ENCODE data around the gene POFUT1.
"Not testable (repeated sequence)": the region's sequence is repeated elsewhere in the genome, so short reads cannot be mapped to it uniquely, and the experiment has no call there.

The POFUT1 gene

GRCh38 chr20:32236048-32236533 lies 28.4 kb downstream of the POFUT1 start:
- DNase-seq, result no peak

GRCh38 chr20:32236819-32237218 lies 29.1 kb downstream of the POFUT1 start:
- DNase-seq, result no peak

GRCh38 chr20:32237419-32237818 lies 29.7 kb downstream of the POFUT1 start:
- no peak for DNase-seq

DNA sequence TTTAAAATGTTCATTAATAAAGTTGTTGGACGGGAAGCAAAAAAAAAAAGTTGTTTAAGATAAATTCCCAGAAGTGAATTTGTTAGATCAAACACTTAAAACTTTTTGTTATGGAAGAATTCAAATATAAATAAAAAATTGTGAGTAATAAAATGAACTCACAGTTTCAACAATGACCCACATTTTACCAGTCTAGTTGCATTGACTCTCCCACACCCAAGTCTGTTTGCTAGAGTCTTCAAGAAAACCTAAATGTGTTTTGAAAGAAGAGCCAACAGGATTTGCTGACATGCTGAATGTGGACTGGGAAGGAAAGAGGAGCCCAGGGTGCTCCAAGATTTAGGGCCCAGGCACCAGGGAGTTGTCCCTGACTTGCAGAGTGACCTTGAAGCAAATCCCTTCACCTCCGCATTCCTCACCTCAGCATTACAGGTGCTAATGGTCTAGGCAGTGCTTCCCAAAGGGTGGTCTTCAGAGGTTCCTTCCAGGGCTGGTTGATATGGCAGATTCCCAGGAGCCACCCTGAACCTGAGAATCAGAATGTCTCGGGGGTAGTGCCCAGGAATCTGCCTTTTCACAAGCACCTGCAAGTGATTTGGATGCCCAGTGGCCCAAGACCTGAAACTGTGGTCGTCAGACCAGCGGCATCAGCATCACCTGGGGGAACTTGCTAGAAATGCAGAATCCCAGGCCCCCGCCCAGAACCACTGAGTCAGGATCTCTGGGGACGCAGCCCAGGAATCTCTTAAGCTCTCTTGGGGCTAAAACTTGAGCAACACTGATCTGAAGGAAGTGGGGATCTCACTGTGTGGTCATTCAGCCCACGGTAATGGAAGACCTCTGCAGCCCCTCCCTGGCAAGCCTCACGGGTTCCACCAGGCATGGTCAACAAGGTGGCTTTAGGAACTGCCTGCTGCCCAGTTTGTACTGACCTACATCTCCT lies 31.1 kb downstream of the POFUT1 start:
- DNase-seq, result no peak

- no peak for DNase-seq
These were observed 32.5 kb downstream of the POFUT1 start for GRCh38 chr20:32240205-32240604.

DNA sequence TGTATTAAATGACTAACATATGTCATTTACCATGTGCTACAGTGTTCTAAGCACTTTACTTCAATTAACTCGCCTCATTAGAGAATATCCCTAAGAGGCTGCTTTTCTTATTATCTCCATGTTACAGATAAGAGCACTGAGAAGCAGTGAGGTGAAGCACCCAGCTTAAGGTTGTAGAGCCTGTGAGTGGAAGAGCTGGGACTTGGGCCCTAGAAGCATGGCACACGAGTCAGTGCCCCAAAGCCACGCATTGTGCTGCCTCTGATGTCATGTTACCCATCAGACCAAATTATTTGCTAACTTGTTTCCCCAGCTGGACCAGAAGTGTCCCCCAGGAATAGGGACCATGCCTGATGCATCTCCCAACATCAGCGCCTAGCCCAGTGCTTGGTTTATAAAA lies 34.1 kb downstream of the POFUT1 start:
- DNase-seq, result no peak

GRCh38 chr20:32244150-32244823 lies 36.6 kb downstream of the POFUT1 start:
- no peak for DNase-seq

DNA sequence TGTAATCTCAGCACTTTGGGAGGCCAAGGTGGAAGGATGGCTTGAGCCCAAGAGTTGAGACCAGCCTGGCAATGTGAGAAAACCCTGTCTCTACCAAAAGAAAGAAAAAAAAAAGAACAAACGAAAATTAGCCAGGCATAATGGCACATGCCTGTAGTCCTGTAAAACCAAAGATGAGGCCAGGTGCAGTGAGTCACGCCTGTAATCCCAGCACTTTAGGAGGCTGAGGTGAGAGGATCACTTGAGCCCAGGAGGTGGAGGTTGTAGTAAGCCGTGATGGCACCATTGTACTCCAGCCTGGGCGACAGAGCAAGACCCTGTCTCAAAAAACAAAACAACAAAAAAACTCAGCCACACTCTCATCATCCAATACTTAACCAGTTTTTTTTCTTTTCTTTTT lies 37.3 kb downstream of the POFUT1 start:
- DNase-seq, result no peak

DNA sequence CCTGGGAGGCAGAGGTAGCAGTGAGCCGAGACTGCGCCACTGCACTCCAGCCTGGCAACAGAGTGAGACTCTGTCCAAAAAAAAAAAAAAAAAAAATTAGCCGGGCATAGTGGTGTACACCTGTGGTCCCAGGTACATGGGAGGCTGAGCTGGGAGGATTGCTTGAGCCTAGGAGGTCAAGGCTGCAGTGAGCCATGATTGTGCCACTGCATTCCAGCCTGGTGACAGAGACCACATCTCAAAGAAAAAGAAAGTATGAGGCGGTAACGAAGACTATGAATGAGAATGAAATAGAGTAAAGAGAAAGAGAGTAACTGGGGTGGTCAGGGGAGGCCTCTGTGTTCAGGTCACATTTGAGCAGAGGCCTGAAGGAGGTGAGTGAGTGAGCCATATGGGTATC lies 38.5 kb downstream of the POFUT1 start:
- DNase-seq, result not testable (repeated sequence)

DNA sequence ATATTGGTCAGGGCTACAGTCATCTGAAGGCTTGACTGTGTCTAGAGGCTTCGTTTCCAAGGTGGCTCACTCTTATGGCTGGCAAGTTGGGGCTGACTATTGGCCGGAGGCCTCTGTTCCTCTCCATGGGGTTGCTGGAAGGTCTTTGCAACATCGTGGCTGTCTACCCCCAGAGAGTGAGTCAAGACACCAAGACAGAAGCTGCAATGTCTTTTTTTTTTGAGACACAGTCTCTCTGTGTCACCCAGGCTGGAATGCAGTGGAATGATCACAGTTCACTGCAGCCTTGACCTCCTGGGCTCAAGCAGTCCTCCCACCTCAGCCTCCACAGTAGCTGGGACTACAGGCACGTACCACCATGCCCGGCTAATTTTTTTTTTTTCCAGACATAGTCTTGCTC lies 40.4 kb downstream of the POFUT1 start:
- DNase-seq, result no peak

DNA sequence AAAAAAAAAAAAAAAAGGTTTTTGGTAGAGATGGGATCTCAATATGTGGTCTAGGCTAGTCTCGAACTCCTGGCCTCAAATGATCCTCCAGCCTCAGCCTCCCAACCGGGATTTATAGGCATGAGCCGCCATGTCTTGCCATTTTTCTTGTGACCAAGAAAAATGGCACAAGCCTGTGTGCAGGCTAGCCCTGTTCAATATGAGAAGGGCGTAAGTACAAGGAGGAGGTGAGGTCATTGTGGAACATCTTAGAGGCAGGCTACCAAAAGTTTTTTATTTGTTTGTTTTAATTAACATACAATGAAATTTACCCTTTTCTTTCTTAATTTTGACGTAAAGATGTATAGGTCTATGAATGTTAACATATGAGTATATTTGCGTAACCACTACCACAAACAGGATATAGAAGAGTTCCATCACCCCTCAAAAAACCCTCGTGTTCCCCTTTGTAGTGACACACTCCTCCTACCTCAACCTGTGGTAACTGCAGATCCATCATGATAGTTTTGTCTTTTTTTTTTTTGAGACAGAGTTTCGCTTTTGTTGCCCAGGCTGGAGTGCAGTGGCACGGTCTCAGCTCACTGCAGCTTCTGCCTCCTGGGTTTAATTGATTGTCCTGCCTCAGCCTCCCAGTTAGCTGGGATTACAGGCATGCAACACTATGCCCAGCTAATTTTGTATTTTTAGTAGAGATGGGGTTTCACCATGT lies 41.5 kb downstream of the POFUT1 start:
- DNase-seq, result peak; percentile 70

- DNase-seq, result no peak
These were observed 43.8 kb downstream of the POFUT1 start for GRCh38 chr20:32251470-32251869.

DNA sequence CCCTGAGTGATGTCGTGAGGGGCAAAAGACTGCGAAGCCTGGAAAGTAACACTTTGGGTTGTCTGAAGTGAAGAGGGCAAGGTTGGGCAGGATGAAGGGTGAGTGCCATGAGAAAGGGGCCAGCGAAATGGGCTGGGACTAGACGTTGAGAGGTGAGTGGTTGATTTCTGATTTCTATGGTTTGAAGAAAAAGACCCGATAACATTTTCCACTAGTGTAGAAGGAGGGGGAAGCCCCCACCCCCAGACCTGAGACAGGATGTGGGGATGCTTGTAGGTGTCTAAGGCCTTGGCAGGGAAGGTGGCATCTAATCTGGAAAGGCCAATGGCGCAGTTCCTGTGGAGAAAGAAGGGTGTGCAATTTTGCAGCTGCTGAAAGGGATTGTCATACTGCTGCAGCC lies 44.5 kb downstream of the POFUT1 start:
- DNase-seq, result no peak

GRCh38 chr20:32260973-32261372 lies 53.3 kb downstream of the POFUT1 start:
- DNase-seq, result not testable (repeated sequence)

DNA sequence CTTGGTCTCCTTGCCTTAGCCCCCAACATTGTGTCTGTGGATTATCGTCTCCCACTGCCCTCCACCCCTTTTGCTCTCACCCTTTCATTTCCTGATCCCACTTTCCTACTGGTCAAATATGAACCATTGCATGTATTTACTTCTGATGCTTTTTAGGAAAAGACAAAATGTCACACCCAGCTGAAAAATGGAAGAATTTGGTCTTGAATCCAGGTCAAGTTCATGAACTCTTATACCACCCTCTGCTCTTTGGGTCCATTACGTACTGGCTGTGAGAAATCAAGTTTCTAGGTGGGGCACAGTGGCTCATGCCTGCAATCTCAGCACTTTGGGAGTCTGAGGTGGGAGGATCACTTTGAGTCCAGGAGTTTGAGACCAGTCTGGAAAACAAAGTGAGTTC lies 54.0 kb downstream of the POFUT1 start:
- DNase-seq, result no peak

DNA sequence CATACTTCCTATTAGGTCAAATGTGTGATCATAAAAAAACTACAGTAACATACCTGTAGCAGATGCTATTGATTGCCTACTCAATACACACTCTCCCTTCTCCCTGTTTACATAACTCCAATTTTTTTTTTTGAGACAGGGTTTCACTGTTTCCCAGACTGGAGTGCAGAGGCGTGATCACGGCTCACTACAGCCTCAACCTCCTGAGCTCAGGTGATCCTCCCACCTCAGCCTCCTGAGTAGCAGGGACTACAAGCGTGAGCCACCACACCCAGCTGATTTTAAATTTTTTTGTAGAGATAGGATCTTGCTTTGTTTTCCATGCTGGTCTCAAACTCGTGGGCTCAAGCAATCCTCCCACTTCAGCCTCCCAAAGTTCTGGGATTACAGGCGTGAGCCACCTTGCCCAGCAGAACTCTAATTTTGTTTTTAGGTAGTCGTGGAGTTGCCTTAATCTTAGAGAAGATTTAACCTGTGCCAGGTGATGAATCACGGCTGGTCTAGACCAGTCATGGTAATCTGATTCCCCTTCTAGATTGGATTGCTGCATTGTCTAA lies 55.8 kb downstream of the POFUT1 start:
- no peak for DNase-seq

DNA sequence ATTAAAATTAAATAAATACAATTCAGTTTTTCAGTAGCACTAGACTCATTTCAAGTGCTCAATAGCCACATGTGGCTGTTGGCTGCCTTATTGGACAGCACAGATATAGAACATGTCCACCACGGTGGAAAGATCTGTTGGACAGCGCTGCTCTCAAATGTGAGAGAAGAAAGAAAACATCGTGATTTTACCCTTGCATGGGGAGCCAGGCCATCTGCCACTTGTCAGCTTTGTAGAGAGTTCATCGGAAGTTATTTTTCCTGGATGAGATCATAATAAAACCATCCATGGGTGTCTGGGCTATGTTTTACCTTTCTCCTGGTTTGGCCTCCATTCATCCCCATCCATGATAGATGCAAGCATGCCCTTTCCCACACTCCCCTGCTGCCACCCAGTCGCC lies 63.9 kb downstream of the POFUT1 start:
- no peak for DNase-seq

DNA sequence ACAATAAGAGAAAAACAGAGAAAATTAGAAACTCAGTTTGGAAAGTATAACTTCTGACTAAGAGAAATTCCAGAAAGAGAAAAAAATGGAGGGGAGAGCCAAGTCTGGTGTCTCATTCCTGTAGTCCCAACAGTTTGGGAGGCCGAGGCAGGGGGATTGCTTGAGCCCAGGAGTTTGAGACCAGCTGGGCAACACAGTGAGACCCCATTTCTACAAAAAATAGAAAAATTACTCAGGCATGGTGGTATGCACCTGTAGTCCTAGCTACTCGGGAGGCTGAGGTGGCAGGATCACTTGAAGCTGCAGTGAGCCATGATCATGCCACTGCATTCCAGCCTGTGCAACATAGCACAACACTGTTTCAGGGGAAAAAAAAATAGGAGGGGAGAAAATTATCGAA lies 66.7 kb downstream of the POFUT1 start:
- DNase-seq, result no peak

- DNase-seq, result not testable (repeated sequence)
These were observed 67.5 kb downstream of the POFUT1 start for GRCh38 chr20:32275163-32275562.

DNA sequence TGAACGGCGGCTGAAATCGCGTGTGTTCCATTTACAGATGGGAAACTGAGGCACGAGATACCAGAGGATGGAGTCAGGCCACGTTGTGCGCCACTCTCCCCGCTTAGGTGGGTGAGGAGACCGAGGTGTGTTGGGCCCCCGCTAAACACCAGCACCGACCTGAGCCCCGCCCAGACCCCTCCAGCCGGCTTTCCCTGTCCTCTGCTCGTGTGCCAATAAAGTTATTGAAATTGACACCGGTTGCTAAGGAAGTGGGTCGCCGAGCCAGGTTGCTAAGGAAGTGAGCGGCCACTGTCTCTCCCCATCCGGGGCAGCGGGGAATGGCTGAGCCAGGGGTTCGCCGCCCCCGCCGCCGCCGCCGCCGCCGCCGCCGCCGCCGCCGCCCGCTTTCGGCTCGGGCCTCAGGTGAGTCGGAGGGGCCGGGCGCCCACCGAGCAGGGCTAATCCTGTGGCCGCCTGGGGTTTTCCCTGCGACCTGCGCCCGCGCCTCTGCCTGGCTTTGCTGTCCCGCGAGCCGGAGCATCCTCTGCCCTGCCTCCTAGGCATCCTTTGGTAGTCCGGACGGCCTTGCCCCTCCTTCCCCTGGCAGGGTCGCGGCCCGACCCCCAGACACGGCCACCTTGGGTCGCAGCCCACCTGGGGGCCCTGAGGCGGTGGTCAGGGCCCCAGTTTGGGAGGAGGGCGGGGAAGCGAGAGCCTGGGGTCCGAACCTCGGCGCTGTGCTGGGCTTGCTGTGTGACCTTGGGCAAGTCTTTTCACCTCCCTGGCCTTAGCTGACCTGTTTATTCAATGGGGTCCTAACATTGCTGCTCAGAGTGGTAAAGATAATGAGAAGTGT lies 69.9 kb downstream of the POFUT1 start, which contains the start of gene KIF3B:
Gene KIF3B, plus strand, starts transcription at position 291 of the 838 bp plus-strand sequence. CDS start 32,127 bp downstream, outside the sequence.
- peak; percentile 92 for DNase-seq

DNA sequence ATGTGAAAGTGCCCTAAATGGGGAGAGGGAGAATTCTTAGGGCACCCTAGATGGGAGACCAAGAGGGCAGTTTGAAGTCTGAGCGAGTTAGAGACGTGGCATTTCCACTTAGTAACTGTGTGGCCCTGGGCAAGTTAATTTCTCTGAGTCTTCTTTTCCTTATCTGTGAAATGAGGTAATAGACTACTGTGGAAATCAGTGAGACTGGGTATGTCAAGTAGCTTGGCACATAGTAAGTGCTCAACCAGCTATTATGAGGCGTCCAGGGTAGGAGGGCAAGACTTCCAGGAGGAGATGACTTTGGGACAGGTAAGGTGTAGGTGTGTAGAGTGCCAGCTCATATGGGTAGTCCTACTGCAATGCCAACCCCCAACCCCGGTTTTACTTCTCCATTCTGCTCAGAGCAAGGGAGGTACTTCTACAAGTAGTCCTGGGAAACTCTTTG lies 70.5 kb downstream of the POFUT1 start:
- DNase-seq, result peak; percentile 13

- no peak for DNase-seq
These were observed 74.0 kb downstream of the POFUT1 start for GRCh38 chr20:32281711-32282110.
